Right atrium auricular region (tissue), 2 donors: ENCODE measurements around the gene AKAP17A. TPM values are rescaled to one million over a fixed set of nuclear protein-coding genes. Genes with fewer than 3 reads are reported as not detected.
A peak's percentile ranks its signal among the peaks of the same experiment; 100 is the strongest.
"Not testable (repeated sequence)": the region's sequence is repeated elsewhere in the genome, so short reads cannot be mapped to it uniquely, and the experiment has no call there.

Experiments
- DNase-seq: peaks from one replicate; pipeline ENCODE4 v3.0.0-alpha.2; 2019; ENCODE audit warnings: low spot score
- H3K27ac ChIP-seq, 2 donors: fragments of 200-600 bp; sonication (generic); 1 replicate in 1 of 2; 2 replicates in 1 of 2; pipeline ENCODE4 v1.5.1; 2016 to 2019
- H3K27me3 ChIP-seq, 2 donors: fragments of 200-600 bp; sonication (generic); one replicate each; pipeline versions ENCODE4 v1.5.1 to v1.6.0; 2017 to 2019
- H3K36me3 ChIP-seq: fragments of 200-600 bp; sonication (generic); one replicate; pipeline ENCODE4 v1.5.1; 2016
- H3K4me1 ChIP-seq, 2 donors: fragments of 200-600 bp; sonication (generic); one replicate each; pipeline versions ENCODE4 v1.5.1 to v1.6.0; 2017 to 2019
- H3K4me3 ChIP-seq, 2 donors: fragments of 200-600 bp; sonication (generic); 1 replicate in 1 of 2; 2 replicates in 1 of 2; pipeline ENCODE4 v1.5.1; 2017 to 2019; ENCODE audit warnings: mild to moderate bottlenecking in 1 of 2, moderate library complexity in 1 of 2
- H3K9me3 ChIP-seq, 2 donors: fragments of 200-600 bp; sonication (generic); one replicate each; pipeline ENCODE4 v1.5.1; 2019
- total RNA-seq, 2 donors: library from RNA; depleted of rRNA; stranded (reverse); fragments of >200 nt; gene quantifications; one replicate each; pipeline ENCODE4 v1.1.0, GENCODE V29; 2016
- TF ChIP-seq, protein P1 (sequence below), 2 donors: fragments of 200-600 bp; sonication (generic); IDR thresholded peaks; one replicate each; pipeline ENCODE4 v1.5.1; 2019; ENCODE audit warnings: antibody characterized with exemption in 2 of 2

The AKAP17A gene
- total RNA-seq, 2 donors from 2014 or later: 16.0 to 19.3 TPM

DNA sequence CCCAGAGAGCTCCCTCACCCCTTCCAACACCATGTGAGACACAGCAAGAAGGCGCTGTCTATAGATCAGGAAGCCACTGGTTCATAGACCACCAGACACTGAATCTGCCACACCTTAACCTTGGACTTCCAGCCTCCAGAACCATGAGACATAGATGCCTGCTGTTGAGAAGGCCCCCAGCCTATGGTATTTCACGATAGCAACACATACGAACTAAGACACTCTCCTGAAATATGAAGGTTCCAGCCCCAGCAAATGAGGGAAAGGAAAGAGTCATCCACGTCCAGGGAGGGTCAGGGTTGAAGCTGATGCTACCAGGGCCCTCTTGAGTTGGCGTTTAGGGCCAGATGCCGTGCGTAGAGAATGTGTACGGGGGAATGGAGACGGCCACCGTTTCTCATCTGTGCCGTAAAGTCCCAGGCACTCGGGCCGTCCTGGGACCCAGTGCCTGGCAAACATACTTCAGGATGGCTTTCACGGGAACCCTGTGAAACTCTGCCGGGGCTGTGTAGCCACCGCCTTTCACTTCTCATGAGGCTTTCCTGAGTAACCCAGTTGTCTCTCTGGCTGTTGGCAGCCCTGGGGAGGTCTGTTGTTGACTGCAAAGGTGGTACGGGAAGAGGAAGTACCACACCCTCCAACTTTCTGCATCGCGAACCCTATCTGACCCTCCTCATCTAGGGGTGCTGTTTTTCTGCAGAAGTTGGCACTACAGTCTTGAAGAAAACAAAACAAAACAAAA, 36.8 kb upstream of the AKAP17A start:
- Histone ChIP-seq H3K27ac (no peak overlapping the region), H3K36me3 (no peaks in the 10 kb centered on the region), H3K9me3 (peaks cover 0 to 9% of the 10 kb centered on the region in 2 donors), H3K27me3 (no peaks in the 10 kb centered on the region), H3K4me1 (no peaks in the 10 kb centered on the region), H3K4me3 (no peak overlapping the region)
- peak; percentile 48 for DNase-seq
- TF ChIP-seq, protein P1, sequence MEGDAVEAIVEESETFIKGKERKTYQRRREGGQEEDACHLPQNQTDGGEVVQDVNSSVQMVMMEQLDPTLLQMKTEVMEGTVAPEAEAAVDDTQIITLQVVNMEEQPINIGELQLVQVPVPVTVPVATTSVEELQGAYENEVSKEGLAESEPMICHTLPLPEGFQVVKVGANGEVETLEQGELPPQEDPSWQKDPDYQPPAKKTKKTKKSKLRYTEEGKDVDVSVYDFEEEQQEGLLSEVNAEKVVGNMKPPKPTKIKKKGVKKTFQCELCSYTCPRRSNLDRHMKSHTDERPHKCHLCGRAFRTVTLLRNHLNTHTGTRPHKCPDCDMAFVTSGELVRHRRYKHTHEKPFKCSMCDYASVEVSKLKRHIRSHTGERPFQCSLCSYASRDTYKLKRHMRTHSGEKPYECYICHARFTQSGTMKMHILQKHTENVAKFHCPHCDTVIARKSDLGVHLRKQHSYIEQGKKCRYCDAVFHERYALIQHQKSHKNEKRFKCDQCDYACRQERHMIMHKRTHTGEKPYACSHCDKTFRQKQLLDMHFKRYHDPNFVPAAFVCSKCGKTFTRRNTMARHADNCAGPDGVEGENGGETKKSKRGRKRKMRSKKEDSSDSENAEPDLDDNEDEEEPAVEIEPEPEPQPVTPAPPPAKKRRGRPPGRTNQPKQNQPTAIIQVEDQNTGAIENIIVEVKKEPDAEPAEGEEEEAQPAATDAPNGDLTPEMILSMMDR (IDR thresholded peaks at IDR 0.05): no peak

DNA sequence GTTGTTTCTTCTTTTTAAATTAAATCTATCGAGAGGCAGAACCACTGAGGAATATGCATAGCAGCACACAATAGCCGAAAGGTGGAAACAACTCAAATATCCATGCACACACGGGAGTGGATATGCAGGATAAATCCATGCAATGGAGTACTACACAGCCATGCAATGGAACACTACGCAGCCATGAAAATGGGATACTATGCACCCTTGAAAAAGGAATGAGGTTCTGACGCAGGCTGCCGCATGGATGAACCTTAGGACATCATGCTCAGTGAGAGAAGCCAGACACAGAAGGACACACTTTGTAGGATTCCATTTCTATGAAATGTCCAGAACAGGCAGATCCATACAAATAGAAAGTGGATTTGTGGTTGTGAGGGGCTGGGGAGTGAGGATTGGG, 36.0 kb upstream of the AKAP17A start:
- no peaks in the 10 kb centered on the region for H3K4me1 ChIP-seq
- peaks cover 0 to 9% of the 10 kb centered on the region in 2 donors for H3K9me3 ChIP-seq
- H3K27me3 ChIP-seq: no peaks in the 10 kb centered on the region
- no peak for DNase-seq
- H3K27ac ChIP-seq: no peak overlapping the region
- H3K4me3 ChIP-seq: no peak overlapping the region
- no peaks in the 10 kb centered on the region for H3K36me3 ChIP-seq
- TF ChIP-seq, protein P1 (IDR thresholded peaks at IDR 0.05): no peak

DNA sequence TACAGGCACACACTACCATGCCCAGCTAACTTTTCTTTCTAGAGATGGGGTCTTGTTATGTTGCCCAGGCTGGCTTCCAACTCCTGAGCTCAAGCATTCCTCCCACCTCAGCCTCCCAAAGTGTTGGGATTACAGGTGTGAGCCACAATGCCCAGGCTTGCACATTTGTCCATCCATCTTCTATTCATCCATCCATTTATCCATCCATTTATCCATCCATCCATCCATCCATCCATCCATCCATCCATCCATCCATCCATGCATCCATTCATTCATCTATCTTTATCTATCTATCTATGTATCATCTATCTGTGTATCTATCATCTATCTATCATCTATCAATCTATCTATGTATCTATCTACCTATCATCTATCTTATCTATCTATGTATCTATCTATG, 34.0 kb upstream of the AKAP17A start:
- not testable (repeated sequence) for H3K4me1 ChIP-seq, H3K36me3 ChIP-seq, H3K4me3 ChIP-seq, DNase-seq, H3K9me3 ChIP-seq, H3K27ac ChIP-seq, H3K27me3 ChIP-seq

DNA sequence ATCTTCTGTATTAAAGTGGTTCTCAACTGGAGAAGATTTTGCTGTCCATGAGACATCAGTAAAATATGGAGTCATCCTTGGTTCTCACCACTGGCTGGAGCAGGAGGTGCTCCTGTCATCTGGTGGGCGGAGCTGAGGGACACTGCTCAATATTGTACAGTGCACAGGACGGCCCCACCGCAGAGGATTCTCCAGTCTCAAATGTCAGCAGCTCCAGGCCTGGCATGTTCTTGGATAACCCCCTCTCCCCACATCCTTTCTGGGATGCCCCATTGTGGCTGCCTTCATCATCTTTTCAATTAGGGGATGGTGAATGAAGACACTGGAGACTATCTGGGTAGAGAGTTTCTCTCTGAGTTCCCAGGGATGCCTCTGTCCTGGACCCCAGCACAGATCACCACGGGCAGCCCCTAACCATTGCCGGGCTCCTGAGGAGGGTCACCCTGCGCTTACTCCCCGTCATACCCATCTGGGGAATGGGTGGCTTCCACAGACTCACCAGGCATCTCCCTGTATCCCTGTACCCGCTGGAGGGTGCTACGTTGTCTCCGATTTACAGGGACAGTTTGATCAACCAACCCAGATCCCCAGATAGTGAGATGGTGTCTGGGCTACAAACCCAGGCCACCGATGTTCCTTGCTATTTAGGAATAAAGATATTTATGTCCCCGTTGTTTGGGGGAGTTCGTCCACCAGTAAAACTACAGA, 32.5 kb upstream of the AKAP17A start:
- Histone ChIP-seq H3K27me3 (no peaks in the 10 kb centered on the region), H3K36me3 (no peaks in the 10 kb centered on the region), H3K9me3 (no peaks in the 10 kb centered on the region), H3K27ac (no peak overlapping the region), H3K4me3 (no peak overlapping the region), H3K4me1 (no peaks in the 10 kb centered on the region)
- DNase-seq: peak; percentile 11
- TF ChIP-seq, protein P1 (IDR thresholded peaks at IDR 0.05): no peak

DNA sequence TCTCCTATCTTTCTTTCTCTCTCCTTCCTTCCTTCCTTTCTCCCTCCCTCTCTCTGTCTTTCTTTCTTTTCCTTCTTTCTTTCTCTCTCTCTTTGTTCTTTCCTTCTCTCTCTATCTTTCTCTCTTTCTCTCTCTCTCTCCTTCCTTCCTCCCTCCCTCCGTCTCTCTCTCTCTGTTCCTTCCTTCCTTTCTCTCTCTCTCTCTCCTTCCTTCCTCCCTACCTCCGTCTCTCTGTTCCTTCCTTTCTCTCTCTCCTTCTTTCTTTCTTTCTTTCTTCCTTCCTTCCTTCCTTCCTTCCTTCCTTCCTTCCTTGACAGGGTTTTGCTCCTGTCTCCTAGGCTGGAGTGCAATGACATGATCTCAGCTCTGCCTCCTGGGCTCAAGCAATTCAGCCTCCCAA, 30.2 kb upstream of the AKAP17A start:
- no peak for DNase-seq
- H3K4me3 ChIP-seq: no peak overlapping the region
- H3K9me3 ChIP-seq: no peaks in the 10 kb centered on the region
- H3K27ac ChIP-seq: no peak overlapping the region
- no peaks in the 10 kb centered on the region for H3K27me3 ChIP-seq
- H3K36me3 ChIP-seq: no peaks in the 10 kb centered on the region
- TF ChIP-seq, protein P1 (IDR thresholded peaks at IDR 0.05): no peak
- no peaks in the 10 kb centered on the region for H3K4me1 ChIP-seq

DNA sequence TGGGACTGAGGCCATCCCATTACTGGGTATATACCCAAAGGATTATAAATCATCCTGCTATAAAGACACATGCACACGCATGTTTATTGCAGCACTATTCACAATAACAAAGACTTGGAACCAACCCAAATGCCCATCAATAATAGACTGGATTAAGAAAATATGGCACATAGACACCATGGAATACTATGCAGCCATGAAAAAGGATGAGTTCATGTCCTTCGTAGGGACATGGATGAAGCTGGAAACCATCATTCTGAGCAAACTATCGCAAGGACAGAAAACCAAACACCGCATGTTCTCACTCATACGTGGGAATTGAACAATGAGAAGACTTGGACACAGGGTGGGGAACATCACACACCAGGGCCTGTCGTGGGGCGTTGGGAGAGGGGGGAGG, 27.3 kb upstream of the AKAP17A start:
- not testable (repeated sequence) for H3K9me3 ChIP-seq, DNase-seq, H3K4me3 ChIP-seq, H3K27ac ChIP-seq, H3K36me3 ChIP-seq, H3K4me1 ChIP-seq, H3K27me3 ChIP-seq
